NCI-H1417 treated with DMSO at 0.1 percent for 48 hours (cell line): ENCODE data around the gene UPP1.

Source experiments
- DNase-seq: peaks from one replicate; lab custom pipeline; 2025; lab: John Stamatoyannopoulos, UW

UPP1 gene

DNA sequence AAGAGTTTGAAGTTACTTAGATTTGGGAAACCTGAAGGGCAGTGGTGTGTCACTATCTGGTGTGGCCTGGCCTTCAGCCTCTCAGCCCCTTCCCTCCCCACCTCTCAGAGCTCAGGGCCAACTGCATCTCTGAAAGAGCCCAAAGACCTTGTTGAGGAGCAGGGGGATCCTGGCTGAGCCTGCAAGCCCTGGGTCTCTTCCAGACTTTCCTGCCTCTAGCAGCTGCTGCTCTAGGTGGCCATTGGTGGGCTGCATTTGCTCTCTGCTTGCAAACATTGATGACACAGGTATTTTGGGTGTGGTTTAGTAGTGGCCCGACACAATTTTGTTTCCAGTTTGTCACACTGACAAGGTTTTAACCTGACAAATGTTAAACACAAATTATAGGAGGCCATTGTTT, 3.1 kb upstream of the UPP1 start:
- no peak for DNase-seq

DNA sequence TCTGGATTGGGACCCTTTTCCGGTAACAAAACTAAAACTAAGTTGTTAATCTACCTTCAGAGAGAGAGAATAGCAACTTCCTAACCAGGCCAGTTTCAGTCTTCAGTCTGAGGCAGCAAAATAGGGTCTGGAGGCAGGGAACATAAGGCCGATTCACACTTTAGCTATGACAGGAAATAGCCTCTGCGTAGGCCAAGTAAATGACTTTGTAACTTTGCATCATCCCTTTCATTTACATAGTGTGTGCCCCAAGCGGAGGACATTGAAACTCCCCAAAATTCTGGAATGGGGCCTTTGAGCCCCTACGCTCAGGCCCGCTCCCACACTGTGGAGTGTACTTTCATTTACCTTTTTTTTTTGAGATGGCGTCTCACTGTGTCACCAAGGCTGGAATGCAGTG, 1.7 kb upstream of the UPP1 start:
- no peak for DNase-seq

DNA sequence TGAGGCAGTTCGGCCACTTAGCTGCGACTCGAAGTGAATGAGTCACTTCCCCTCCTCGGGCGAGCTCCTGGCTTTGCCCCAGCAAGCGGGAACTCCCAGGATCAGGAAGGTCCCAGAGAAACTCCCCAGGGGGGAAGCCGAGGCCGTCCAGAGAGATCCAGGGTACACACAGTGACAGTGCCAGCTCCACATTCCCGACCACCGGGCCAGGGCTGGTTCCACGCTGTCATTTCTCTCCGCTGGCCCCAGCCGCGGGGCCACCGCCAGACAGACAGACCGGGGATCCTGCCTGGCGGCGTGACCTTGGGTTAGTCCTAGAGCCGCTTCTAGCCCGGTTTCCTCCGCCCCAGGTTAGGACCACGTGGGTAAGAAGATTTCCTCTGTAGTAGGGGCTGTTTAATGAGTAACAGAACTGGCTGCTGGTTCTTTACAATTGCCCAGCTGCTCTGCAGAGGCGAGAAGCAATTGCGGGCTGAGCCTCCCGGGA, 463 bp upstream of the UPP1 start:
- DNase-seq: no peak

DNA sequence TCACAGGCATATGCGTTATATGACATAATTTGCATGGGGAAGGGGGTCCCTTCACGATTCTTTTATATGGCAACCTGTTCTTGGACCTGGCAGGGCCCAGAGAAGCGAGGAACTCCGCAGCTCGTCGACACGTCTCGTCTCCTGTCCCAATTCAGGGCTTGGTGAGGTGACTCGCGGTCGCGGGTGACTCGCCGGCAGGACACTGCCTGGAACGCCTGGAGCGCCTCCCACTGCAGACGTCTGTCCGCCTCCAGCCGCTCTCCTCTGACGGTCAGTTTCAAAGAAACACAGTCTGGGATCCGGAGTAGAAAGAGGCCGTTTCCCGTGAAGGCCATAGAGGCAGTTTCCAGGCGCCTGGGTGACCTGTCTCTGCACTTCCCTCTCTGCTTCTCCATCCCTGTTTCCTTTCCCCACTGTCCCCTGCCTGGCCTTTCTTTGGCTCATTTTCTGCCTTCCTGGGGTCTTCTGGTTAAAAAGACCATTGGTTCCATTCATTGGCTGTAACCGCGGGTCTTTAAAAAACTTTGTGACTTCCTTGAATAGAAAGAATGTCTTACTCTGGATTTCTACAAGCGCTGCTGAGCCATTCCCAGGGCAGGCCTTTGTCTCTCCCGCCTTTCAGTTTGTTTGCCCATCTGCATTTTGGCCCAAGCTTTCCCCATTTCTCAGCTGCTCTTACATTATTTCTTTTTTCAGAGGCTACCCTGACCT, 1.2 kb downstream of the UPP1 start:
- DNase-seq: no peak

DNA sequence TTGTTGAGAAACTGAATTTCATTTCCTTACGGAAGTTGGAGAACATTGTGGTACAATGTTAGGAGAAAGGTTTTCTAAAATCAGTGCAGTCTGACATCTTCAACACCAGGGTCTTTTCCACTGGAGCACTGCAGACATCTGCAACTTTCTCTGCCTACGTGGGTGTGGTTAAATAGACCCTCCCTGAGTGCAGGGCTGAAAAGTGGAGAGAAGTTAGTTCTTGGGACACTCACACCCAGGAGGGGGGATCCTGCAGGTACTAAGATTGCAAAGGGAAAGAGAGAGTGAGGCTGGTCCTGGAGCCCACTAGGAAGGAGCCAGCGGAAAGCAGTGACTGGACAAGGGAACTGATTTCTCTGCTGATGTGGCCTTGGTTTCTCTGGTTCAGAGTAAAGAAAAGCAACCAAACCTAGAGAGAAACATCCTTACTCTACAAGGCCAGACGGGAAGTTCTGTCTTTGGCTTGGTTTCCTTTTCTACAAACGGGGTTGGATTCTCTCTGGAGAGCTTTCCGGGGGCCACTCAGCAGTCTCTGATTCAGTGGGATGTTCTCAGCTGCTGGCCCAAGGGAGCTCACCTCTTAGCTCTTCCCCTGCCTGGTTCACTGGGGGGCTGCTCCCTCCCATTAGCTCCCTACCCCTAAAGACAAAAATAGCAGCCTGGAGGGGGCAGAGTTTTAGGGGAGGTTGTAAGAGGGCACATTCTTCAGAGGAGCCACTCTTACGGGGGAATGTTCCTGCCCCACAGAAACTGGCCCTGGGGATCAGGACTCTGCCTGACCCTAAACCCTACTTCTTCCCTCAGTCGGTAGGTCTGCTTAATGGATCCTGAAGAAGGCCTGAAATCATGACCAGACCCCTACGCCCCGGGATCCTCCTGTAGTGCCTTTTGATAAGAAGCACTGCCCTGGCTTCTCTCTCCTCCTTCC, 2.7 kb downstream of the UPP1 start:
- DNase-seq: no peak

DNA sequence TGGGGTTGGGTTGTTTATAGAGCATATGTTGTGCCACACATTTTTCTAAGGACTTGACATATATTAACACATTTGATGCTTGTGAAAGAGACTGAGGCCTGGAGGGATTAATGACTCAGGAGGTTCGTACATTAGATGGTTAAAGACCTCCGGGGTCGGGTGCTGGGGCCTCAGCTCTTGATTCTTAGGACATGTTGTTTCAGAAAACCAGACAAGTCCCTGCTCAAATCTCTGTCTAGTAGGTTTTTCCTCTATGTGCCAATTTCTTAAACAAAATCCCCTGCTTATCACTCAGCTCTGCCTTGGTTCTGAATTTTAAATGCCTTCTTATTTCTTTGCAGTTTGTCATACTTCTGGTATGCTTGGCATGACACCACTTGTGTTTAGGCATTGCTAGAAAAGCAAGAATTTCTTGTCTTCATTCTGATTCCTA, 5.8 kb downstream of the UPP1 start:
- no peak for DNase-seq

DNA sequence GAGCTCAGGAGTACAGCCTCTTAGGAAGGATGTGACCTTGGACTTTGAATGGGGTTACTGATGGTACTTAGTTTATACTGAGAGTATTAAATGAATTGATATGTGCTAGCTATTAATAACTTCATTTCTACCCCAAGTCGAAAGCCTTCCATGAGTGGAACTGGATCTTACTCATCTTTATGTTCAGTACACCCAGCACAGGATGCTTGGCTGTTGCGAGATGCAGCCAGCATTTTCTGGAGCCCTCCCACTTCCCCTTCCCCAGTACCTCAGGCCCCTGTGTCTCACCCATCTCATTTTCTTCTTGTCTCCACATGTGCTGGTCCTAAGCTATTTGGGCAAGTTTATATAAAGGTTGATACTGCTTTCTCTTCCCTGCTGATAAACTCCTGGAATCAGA, 7.2 kb downstream of the UPP1 start:
- DNase-seq: no peak

DNA sequence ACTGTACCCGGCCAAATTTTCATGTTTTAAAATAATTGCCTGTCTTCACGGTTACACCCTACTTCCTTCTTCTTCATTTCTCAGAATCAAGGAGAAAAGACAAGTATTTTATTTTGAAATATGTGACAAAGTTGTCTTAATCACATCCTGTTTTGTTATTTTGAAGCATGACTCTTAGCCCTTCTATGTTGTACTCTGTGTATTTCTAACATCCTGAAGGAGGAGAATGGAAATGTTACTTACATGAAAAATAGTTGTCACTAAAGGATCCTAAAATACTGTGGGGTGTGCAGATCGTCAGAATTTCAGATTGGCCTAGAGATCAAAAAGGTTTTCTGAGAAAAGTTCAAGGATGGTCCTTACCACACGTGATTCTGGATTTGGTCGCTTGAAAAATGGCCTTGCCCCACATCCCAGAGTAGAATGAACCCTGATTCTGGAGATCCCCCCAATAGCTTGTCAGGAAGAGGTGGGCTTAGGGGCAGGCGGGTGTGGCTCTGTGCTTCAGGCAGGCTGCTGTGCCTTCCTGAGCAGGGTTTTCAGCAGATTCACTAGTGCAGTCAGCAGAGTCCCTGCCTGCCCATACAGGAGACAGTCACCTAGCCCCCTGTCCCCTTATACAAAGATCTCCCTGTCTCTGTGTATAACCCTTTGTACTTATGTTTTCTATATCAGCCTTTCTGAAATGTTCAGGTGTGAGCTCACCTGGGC, 8.6 kb downstream of the UPP1 start:
- DNase-seq: no peak

DNA sequence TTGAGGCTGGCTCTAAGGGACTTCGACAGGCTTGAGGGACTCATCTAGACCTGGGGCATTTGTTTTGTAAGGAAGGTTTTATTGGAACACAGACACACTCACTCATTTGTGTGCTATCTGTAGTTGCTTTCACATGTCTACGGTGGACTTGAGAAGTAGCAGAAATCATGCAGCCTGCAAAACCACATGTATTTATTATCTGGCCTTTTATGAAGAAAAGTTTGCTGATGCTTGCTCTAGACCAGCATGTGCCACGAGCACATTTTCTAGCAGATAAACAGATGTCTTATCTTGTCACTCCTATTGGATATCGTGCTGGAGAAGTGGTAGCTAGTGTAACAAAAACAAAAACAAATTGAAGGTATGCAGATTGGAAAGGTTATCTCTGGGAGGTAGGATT, 9.8 kb downstream of the UPP1 start:
- DNase-seq: no peak

DNA sequence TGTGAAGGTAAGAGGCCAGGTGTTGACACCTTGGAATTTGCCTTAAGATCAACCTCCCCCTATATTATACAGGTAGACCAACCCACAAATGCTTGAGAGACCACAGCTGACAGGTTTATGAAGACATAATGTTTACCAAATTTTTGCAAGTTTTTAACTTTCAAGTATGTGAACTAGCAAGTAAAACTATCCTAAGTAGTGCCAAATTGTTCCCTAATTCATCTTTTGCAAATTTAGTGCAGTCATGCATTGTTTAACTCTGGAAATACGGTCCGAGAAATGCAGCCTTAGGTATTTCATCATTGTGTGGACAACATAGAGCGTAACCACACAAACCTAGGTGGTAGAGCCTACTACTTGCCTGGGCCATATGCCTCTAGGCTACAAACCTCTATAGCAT, 10.7 kb downstream of the UPP1 start:
- DNase-seq: no peak

DNA sequence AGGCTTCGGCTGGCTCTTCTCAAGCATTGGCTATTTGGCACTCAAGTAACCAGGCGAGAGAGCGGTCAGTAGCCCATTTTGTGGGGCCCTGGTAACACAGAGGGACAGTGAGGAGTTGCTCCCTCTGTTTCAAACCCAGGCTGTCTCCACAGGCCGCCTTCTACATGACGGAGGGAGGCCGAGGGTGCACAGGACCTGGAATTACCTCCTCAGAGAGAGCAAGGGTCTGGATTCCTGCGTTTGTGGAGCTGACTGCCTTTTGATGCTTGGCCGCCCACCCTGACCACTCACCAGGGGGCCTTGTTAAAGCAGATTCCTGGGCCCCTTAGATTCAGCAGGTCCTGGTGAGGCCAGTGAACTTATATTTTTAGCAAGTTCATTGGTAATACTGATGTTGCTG, 12.3 kb downstream of the UPP1 start:
- no peak for DNase-seq

DNA sequence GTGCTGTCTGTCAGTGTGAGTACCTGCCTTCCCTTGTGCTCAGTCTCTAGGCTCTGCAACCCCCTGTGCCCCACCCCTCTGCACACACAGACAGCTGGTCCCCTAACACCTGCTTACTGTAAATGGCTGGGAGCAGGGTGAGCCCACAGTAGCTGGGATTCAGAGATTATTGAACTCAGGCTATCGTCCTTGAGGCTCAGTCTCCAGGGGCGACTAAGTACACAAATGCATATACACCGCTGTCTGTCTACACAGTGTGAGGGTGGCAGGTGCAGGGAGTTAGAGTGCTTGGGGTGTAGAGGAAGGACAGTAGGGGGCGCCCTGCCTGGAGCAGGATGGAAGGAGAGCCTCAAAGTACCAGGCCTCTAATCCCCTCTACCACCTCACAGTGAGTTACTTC, 12.9 kb downstream of the UPP1 start:
- no peak for DNase-seq

DNA sequence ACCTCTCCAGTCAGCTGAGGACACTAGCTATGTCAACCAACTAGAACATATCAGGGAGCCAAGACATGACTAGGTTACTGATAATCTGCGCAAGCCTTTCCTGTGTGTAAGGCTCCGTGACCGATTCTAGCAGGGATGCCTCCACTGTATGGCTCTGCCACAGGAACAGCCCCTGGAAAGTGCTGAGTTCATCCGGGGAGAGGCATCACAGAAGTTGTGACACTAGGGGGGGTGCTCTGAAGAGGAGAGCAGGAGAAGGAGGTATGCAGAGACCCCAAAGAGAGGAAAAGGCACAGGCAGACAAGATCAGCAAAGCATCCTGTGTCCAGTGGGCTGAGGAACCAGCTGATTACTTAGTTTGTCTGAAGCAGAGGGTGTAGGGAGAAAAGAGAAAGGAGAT, 13.5 kb downstream of the UPP1 start:
- DNase-seq: no peak

DNA sequence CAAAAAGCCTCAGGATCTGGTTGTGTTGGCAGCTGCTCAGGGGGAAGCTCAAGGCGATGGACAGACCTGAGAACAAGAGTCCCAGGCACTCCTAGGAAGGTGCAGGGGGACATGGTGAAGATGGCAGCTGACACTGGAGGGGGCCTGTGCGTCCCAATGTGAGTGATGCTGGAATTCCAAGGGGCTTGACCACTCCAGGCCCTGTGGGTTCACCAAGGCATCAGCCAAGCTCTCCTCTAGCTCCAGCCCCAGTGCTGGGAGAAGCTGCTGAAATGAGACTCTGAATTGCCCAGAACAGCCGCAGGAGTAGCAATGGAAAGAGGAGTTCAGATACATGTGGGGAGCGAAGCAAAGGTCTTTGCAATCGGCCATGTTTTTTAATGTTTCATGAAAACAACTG, 16.0 kb downstream of the UPP1 start:
- DNase-seq: no peak

DNA sequence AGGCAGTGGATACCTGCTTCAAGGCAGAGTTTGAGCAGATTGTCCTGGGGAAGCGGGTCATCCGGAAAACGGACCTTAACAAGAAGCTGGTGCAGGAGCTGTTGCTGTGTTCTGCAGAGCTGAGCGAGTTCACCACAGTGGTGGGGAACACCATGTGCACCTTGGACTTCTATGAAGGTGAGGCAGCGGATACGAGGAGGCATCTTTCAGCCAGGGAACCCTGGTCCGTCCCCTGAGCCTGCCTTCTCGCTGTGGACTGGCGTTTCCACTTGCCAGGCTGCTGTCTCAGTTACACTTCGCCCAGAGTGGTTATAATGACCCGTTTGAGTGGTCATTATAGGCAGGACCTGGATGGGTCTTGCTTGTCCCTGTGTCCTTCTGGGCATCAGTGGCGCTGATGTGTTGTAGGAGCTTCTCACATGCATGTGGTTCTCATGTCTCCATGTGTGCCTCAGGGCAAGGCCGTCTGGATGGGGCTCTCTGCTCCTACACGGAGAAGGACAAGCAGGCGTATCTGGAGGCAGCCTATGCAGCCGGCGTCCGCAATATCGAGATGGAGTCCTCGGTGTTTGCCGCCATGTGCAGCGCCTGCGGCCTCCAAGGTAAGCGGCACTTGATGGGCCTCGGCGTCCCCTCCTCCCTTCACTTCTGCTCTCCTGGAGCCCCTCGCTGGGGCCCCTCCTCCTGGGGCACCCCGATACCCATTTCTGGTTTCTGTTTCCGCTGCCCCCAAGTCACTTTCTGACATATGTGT, 18.0 kb downstream of the UPP1 start:
- no peak for DNase-seq

DNA sequence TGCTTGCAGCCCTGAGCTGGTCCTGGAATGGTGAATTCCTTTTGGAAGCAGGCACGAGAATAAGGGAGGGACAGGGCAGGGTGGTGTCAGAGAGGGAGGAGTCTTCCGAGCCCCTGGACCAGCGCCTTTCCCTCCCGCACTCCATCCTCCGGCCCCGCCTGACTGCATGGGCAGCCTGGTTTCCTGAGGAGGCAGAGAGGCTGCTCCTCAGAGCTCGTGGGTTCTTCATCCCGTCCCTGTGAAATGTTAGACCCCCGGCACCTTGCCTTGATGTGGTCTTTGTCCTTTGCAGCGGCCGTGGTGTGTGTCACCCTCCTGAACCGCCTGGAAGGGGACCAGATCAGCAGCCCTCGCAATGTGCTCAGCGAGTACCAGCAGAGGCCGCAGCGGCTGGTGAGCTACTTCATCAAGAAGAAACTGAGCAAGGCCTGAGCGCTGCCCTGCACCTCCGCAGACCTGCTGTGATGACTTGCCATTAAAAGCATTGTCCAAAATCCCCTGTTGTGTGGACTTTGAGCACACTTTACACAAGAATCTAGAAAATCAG, 18.9 kb downstream of the UPP1 start:
- no peak for DNase-seq

DNA sequence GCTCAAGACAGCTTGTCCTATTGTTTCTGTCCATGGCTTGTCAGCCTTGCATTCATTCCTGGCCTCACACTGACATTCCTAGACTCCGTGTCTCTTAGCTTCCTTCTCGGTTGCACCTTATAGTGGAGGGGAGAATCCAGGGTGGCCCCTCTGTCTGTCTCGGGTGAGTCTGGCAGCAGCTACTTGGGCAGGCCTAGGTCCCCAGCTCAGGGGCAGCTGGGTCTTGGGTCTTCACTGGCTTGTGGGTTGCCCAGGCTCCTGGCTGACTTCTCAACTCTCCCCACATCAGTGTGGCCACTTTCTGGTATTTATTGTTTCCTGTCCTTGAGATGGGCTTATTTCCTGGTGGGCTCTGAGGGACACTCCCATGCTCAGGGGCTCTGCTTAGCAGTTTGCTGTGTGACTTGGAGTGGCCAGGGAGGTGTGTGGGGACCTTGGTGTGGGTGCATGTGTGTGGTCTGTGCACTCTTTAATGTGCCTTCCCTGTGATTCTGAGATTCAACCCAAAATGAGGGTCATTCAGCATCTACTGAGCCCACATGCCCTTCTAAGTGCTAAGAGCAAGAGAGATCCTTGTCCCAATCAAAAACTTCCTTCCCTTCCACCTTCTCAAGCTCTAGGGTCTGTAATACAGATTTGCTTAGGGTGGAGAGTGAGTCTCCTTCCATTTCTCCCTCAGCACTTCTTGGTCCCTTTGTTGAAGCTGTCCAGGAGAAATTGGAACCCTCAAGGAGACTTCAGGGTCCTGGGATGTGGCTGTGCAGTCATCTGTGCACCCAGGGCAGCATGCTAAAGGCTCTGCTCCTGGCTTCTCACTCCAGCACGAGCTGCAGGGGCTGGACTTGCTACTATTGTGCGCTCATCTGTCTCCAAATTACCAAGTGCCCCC, 20.1 kb downstream of the UPP1 start:
- no peak for DNase-seq

DNA sequence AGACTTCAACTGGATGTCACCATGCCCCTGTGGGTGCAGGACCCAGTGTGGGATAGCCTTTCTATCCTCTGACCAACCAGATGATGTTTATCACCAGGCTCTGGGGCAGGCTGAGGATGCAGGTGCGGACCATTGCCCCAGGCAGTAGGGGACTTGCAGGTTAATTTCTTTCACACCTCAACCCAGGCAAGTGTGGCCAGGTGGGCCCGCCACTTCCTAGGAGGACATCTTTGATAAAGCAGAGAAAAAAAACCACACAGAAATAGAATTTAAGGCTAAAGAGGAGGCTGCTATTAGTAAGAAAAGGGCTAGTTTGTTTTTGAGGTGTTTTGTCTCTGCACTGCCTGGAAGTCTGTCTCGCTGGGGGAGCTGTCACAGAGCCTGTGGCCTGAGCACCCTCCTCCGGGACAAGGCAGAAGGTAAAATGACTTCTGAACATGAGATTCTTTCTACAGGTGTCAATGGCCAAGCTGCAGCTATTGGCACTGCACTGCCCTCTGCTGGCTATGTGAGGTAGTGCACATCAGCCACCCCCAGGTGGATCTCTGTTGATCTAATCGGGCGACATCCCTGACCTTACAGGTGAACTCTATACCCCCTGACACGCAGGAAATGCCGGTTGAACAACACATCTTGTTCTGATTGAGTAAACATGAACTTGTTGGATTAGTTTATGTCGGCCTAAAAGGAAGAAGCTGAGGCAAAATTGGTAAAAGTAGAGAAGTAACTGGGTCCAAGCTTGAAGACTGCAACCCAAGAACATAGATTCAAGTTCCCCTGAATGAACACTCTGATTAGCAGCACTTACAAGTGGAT, 21.0 kb downstream of the UPP1 start:
- no peak for DNase-seq

DNA sequence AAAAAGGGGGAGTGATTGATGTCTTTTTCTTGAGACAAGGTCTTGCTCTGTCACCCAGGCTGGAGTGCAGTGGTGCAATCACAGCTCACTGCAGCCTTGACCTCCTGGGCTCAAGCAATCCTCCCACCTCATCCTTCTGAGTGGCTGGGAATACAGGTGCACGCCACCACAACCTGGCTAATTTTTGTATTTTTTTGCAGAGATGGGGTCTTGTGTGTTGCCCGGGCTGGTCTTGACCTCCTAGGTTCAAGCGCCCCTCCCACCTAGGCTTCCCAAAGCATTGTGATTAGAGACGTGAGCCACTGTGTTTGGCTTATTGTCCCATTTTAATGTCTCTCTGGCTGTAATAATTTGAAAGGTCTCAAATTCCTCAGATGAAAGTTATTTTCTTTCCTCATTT, 21.8 kb downstream of the UPP1 start:
- DNase-seq: no peak

DNA sequence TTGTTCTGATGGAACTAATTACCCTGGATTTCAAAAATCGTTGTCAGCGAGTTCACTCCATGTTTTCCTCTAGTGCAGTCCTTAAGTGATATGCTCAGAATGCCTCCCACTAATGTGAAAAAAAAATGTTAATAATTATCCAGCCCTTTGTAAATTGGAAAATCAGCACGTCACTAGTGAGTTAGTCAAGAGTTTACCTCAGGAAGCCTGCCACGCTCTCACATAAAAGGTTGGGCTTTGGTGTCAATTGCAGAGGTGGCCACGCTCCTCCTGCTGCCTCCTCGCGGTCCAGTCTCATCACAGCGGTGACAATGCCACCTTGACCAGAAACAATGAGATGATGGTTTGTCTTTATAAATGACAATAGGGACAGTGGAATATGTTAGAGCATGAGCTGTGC, 22.5 kb downstream of the UPP1 start:
- DNase-seq: no peak
